PFSK-1 (cell line): Measurements from ENCODE around the gene DMGDH.

Source experiments
- POLR2AphosphoS5 ChIP-seq: IDR thresholded peaks from 2 replicates; pipeline ENCODE4 v1.6.1; 2012; ENCODE audit warnings: low read depth, mild to moderate bottlenecking, control low read depth, low read length, moderate library complexity
- SIN3A ChIP-seq: IDR thresholded peaks from 2 replicates; pipeline ENCODE4 v1.6.1; 2012; ENCODE audit warnings: mild to moderate bottlenecking, low read length, moderate library complexity, borderline replicate concordance; ENCODE audit not compliant: insufficient read depth

- TF ChIP-seq POLR2AphosphoS5 (no peak), SIN3A (no peak)
Observed at GRCh38 chr5:79005151-79005550, 64.3 kb downstream of the DMGDH start.
